ENCODE data around the gene OR7D4.

The OR7D4 gene

GRCh38 chr19:9219489-9219888 lies at the start of gene OR7D4:
OR7D4 (minus strand) TSS chr19:9219589; CDS start chr19:9214837, 4,752 bp downstream.
- Histone ChIP-seq H3K9me2 (replicated peaks; ENCODE audit: insufficient read depth, low read length) (no peaks in the 10 kb centered on the region), H3K27ac (ENCODE audit: low read depth, low read length) (no peak within 1 kb of the TSS), H3K27me3 (ENCODE audit: low read length) (no peaks in the 10 kb centered on the region), H3K79me2 (ENCODE audit: insufficient read depth, low read length) (no peaks in the 10 kb centered on the region), H3K9ac (ENCODE audit: low read length) (no peak within 1 kb of the TSS), H3K9me3 (ENCODE audit: insufficient read depth, low read length) (no peaks in the 10 kb centered on the region; the same call in 1 of the 2 replicates), H3K4me2 (ENCODE audit: low read depth, low read length, poor library complexity, severe bottlenecking) (no peak within 1 kb of the TSS), H3K4me3 (ENCODE audit: insufficient read depth, low read length, poor library complexity, severe bottlenecking) (no peak within 1 kb of the TSS), H3F3A (ENCODE audit: insufficient read depth) (no peaks in the 10 kb centered on the region), H4K20me1 (ENCODE audit: low read depth, low read length) (no peaks in the 10 kb centered on the region), H3K36me3 (ENCODE audit: low read length) (no peaks in the 10 kb centered on the region), H2AFZ (ENCODE audit: low read depth, low read length, severe bottlenecking) (no peak within 1 kb of the TSS)
- TF ChIP-seq CTCF (IDR thresholded peaks at IDR 0.05; ENCODE audit: insufficient read depth, low read length, poor library complexity, severe bottlenecking) (no peak), EZH2phosphoT487 (conservative IDR thresholded peaks at IDR 0.05; ENCODE audit: low read length) (no peak)

- H3K27me3 ChIP-seq (ENCODE audit: low read length), result no peaks in the 10 kb centered on the region
- no peak overlapping the region for H3K4me2 ChIP-seq (ENCODE audit: low read depth, low read length, poor library complexity, severe bottlenecking)
- H3F3A ChIP-seq (ENCODE audit: insufficient read depth), result no peaks in the 10 kb centered on the region
- no peaks in the 10 kb centered on the region for H4K20me1 ChIP-seq (ENCODE audit: low read depth, low read length)
- H3K9ac ChIP-seq (ENCODE audit: low read length), result no peak overlapping the region
- H3K9me3 ChIP-seq (ENCODE audit: insufficient read depth, low read length), result no peaks in the 10 kb centered on the region
- H3K36me3 ChIP-seq (ENCODE audit: low read length), result no peaks in the 10 kb centered on the region
- no peak overlapping the region for H2AFZ ChIP-seq (ENCODE audit: low read depth, low read length, severe bottlenecking)
- TF ChIP-seq CTCF (IDR thresholded peaks at IDR 0.05; ENCODE audit: insufficient read depth, low read length, poor library complexity, severe bottlenecking), result no peak
- no peak for TF ChIP-seq EZH2phosphoT487 (conservative IDR thresholded peaks at IDR 0.05; ENCODE audit: low read length)
- H3K79me2 ChIP-seq (ENCODE audit: insufficient read depth, low read length), result no peaks in the 10 kb centered on the region
- H3K4me3 ChIP-seq (ENCODE audit: insufficient read depth, low read length, poor library complexity, severe bottlenecking), result no peak overlapping the region
- H3K27ac ChIP-seq (ENCODE audit: low read depth, low read length), result no peak overlapping the region
- no peaks in the 10 kb centered on the region for H3K9me2 ChIP-seq (replicated peaks; ENCODE audit: insufficient read depth, low read length)
Observed at GRCh38 chr19:9251236-9251635, 31.8 kb upstream of the OR7D4 start.

GRCh38 chr19:9250630-9251029 lies 31.2 kb upstream of the OR7D4 start, which contains the start of gene OR7E24:
OR7E24 (plus strand) TSS chr19:9250930; CDS start chr19:9251044, 114 bp downstream.
- no peaks in the 10 kb centered on the region for H3F3A ChIP-seq (ENCODE audit: insufficient read depth)
- no peak within 1 kb of the TSS for H3K4me3 ChIP-seq (ENCODE audit: insufficient read depth, low read length, poor library complexity, severe bottlenecking)
- no peak within 1 kb of the TSS for H3K9ac ChIP-seq (ENCODE audit: low read length)
- H3K4me2 ChIP-seq (ENCODE audit: low read depth, low read length, poor library complexity, severe bottlenecking), result no peak within 1 kb of the TSS
- H3K36me3 ChIP-seq (ENCODE audit: low read length), result no peaks in the 10 kb centered on the region
- no peaks in the 10 kb centered on the region for H4K20me1 ChIP-seq (ENCODE audit: low read depth, low read length)
- TF ChIP-seq EZH2phosphoT487 (conservative IDR thresholded peaks at IDR 0.05; ENCODE audit: low read length), result no peak
- TF ChIP-seq CTCF (IDR thresholded peaks at IDR 0.05; ENCODE audit: insufficient read depth, low read length, poor library complexity, severe bottlenecking), result no peak
- no peaks in the 10 kb centered on the region for H3K9me2 ChIP-seq (replicated peaks; ENCODE audit: insufficient read depth, low read length)
- no peaks in the 10 kb centered on the region for H3K79me2 ChIP-seq (ENCODE audit: insufficient read depth, low read length)
- H2AFZ ChIP-seq (ENCODE audit: low read depth, low read length, severe bottlenecking), result no peak within 1 kb of the TSS
- no peaks in the 10 kb centered on the region for H3K27me3 ChIP-seq (ENCODE audit: low read length)
- no peak within 1 kb of the TSS for H3K27ac ChIP-seq (ENCODE audit: low read depth, low read length)
- H3K9me3 ChIP-seq (ENCODE audit: insufficient read depth, low read length), result no peaks in the 10 kb centered on the region
